SJSA1 (cell line): ENCODE measurements around the gene OR51A7. TPM values are rescaled to one million over a fixed set of nuclear protein-coding genes. Genes with fewer than 3 reads are reported as not detected.
"Not testable (repeated sequence)": the region's sequence is repeated elsewhere in the genome, so short reads cannot be mapped to it uniquely, and the experiment has no call there.

Experiments used
- DNase-seq, 2 experiments: peaks; one replicate each; pipeline ENCODE4 v3.0.0-alpha.2; 2015 to 2020; ENCODE audit warnings: low spot score in 2 of 2, low read depth in 1 of 2
- H3K27ac ChIP-seq: fragments of 250-450 bp; sonication (Bioruptor Pico); 2 replicates; pipeline ENCODE4 v1.5.1; 2020; ENCODE audit warnings: mild to moderate bottlenecking, moderate library complexity
- H3K27me3 ChIP-seq: fragments of 250-450 bp; sonication (Bioruptor Pico); replicated peaks from 2 replicates; pipeline ENCODE4 v1.5.1; 2020; ENCODE audit warnings: mild to moderate bottlenecking, moderate library complexity
- H3K36me3 ChIP-seq: fragments of 250-450 bp; sonication (Bioruptor Pico); 2 replicates; pipeline ENCODE4 v1.5.1; 2020; ENCODE audit warnings: mild to moderate bottlenecking
- H3K4me1 ChIP-seq: fragments of 250-450 bp; sonication (Bioruptor Pico); replicated peaks from 2 replicates; pipeline ENCODE4 v1.6.1; 2021; ENCODE audit warnings: mild to moderate bottlenecking
- H3K4me3 ChIP-seq: fragments of 250-450 bp; sonication (Bioruptor Pico); 2 replicates; pipeline ENCODE4 v1.5.1; 2020; ENCODE audit warnings: mild to moderate bottlenecking
- H3K9me3 ChIP-seq: fragments of 250-450 bp; sonication (Bioruptor Pico); replicated peaks from 2 replicates; pipeline ENCODE4 v1.5.1; 2020; ENCODE audit warnings: mild to moderate bottlenecking
- total RNA-seq: library from RNA; depleted of rRNA; stranded (reverse); fragments of >200 nt; shearing (Covaris generic); gene quantifications from 2 replicates; pipeline ENCODE4 v1.2.3, GENCODE V29; 2014; rRNA removed

The OR51A7 gene
- total RNA-seq, 1 experiment from 2014 or later: not detected

GRCh38 chr11:4916581-4916980 lies 13.0 kb downstream of the OR51A7 start:
- no peaks in the 10 kb centered on the region for H3K4me1 ChIP-seq

GRCh38 chr11:4919250-4919649 lies 15.7 kb downstream of the OR51A7 start, which contains the start of gene OR51G2:
OR51G2 (minus strand) TSS chr11:4919350; CDS start chr11:4915663, 3,687 bp downstream.
- peaks cover 17% of the 10 kb centered on the region for H3K27me3 ChIP-seq
- H3K9me3 ChIP-seq: no peaks in the 10 kb centered on the region
- no peaks in the 10 kb centered on the region for H3K4me1 ChIP-seq
- H3K4me3 ChIP-seq: no peak within 1 kb of the TSS
- H3K27ac ChIP-seq: no peak within 1 kb of the TSS
- DNase-seq: no peak
- H3K36me3 ChIP-seq: no peaks in the 10 kb centered on the region

More at GRCh38 chr11:4916581-4916980, 13.0 kb downstream of the OR51A7 start:
- H3K27me3 ChIP-seq: peaks cover 23% of the 10 kb centered on the region
- H3K9me3 ChIP-seq: no peaks in the 10 kb centered on the region
- no peak overlapping the region for H3K27ac ChIP-seq
- no peaks in the 10 kb centered on the region for H3K36me3 ChIP-seq
- DNase-seq: no peak
- H3K4me3 ChIP-seq: no peak overlapping the region

- DNase-seq: no peak
- H3K4me1 ChIP-seq: no peaks in the 10 kb centered on the region
- H3K36me3 ChIP-seq: no peaks in the 10 kb centered on the region
- H3K9me3 ChIP-seq: no peaks in the 10 kb centered on the region
- H3K4me3 ChIP-seq: no peak overlapping the region
- H3K27ac ChIP-seq: no peak overlapping the region
- peaks cover 17% of the 10 kb centered on the region for H3K27me3 ChIP-seq
Measured at GRCh38 chr11:4921796-4922195, 18.2 kb downstream of the OR51A7 start.

GRCh38 chr11:4922304-4922703 lies 18.7 kb downstream of the OR51A7 start:
- Histone ChIP-seq H3K4me3 (no peak overlapping the region), H3K27ac (no peak overlapping the region), H3K36me3 (no peaks in the 10 kb centered on the region), H3K27me3 (peaks cover 14% of the 10 kb centered on the region), H3K9me3 (no peaks in the 10 kb centered on the region), H3K4me1 (no peaks in the 10 kb centered on the region)
- DNase-seq: no peak

GRCh38 chr11:4924239-4924638 lies 20.7 kb downstream of the OR51A7 start, which contains the start of gene OR51G1:
OR51G1 (minus strand) TSS chr11:4924339; CDS start chr11:4924339, 0 bp downstream.
- H3K27me3 ChIP-seq: no peaks in the 10 kb centered on the region; the same call in 1 of the 2 replicates
- H3K9me3 ChIP-seq: no peaks in the 10 kb centered on the region
- H3K36me3 ChIP-seq: no peaks in the 10 kb centered on the region
- H3K4me1 ChIP-seq: no peaks in the 10 kb centered on the region
- H3K27ac ChIP-seq: no peak within 1 kb of the TSS
- H3K4me3 ChIP-seq: no peak within 1 kb of the TSS
- DNase-seq: no peak

GRCh38 chr11:4926608-4927007 lies 23.0 kb downstream of the OR51A7 start:
- Histone ChIP-seq H3K9me3 (no peaks in the 10 kb centered on the region), H3K4me1 (no peaks in the 10 kb centered on the region), H3K4me3 (no peak overlapping the region), H3K27ac (no peak overlapping the region), H3K27me3 (no peaks in the 10 kb centered on the region; the same call in 1 of the 2 replicates), H3K36me3 (no peaks in the 10 kb centered on the region)
- no peak for DNase-seq

- H3K27ac ChIP-seq: no peak overlapping the region
- no peak overlapping the region for H3K4me3 ChIP-seq
- H3K4me1 ChIP-seq: no peaks in the 10 kb centered on the region
- H3K36me3 ChIP-seq: no peaks in the 10 kb centered on the region
- DNase-seq: no peak
- H3K27me3 ChIP-seq: no peaks in the 10 kb centered on the region
- no peaks in the 10 kb centered on the region for H3K9me3 ChIP-seq
Measured at GRCh38 chr11:4932751-4933150, 29.2 kb downstream of the OR51A7 start.

GRCh38 chr11:4936745-4937144 lies 33.2 kb downstream of the OR51A7 start:
- Histone ChIP-seq H3K9me3 (no peaks in the 10 kb centered on the region), H3K27ac (no peak overlapping the region), H3K4me3 (no peak overlapping the region), H3K27me3 (no peaks in the 10 kb centered on the region; the same call in 1 of the 2 replicates), H3K4me1 (no peaks in the 10 kb centered on the region), H3K36me3 (no peaks in the 10 kb centered on the region)
- DNase-seq: no peak

- no peak within 1 kb of the TSS for H3K27ac ChIP-seq
- 0 out of 2 replicates have a peak, but pooled peaks cover 5% of the 10 kb centered on the region for H3K27me3 ChIP-seq
- no peak for DNase-seq
- no peak within 1 kb of the TSS for H3K4me3 ChIP-seq
- H3K4me1 ChIP-seq: no peaks in the 10 kb centered on the region
- no peaks in the 10 kb centered on the region for H3K36me3 ChIP-seq
- H3K9me3 ChIP-seq: no peaks in the 10 kb centered on the region
Measured at GRCh38 chr11:4947505-4947904, 43.9 kb downstream of the OR51A7 start, which contains the start of gene OR51A4. OR51A4 (minus strand) TSS chr11:4947605; CDS start chr11:4947100, 505 bp downstream.

GRCh38 chr11:4955613-4956012 lies 52.0 kb downstream of the OR51A7 start, which contains the start of gene OR51A2:
OR51A2 (minus strand) TSS chr11:4955713; CDS start chr11:4955713, 0 bp downstream.
- not testable (repeated sequence) for H3K4me1 ChIP-seq, DNase-seq, H3K27me3 ChIP-seq, H3K36me3 ChIP-seq, H3K4me3 ChIP-seq, H3K27ac ChIP-seq, H3K9me3 ChIP-seq

GRCh38 chr11:4957396-4957795 lies 53.8 kb downstream of the OR51A7 start:
- Histone ChIP-seq H3K27me3 (0 out of 2 replicates have a peak, but pooled peaks cover 2% of the 10 kb centered on the region), H3K9me3 (no peaks in the 10 kb centered on the region)
- no peak for DNase-seq

More at GRCh38 chr11:4957396-4957795, 53.8 kb downstream of the OR51A7 start:
- H3K4me1 ChIP-seq: no peaks in the 10 kb centered on the region
- no peak overlapping the region for H3K4me3 ChIP-seq
- H3K36me3 ChIP-seq: no peaks in the 10 kb centered on the region
- H3K27ac ChIP-seq: no peak overlapping the region

Other genes starting within 250 kb of the OR51A7 start
- gene OR51E2, start 205.9 kb upstream of the OR51A7 start, total RNA-seq: 0.09 and 0.21 TPM in 2 replicates
- not detected in 2 replicates for gene MMP26, start 199.0 kb upstream of the OR51A7 start, total RNA-seq
- not detected in 2 replicates for gene OR51F1, start 133.8 kb upstream of the OR51A7 start, total RNA-seq
- gene OR52R1, start 99.4 kb upstream of the OR51A7 start, total RNA-seq: not detected in 2 replicates
- gene OR51F2, start 82.5 kb upstream of the OR51A7 start, total RNA-seq: not detected in 2 replicates
- not detected in 2 replicates for gene OR51S1, start 54.6 kb upstream of the OR51A7 start, total RNA-seq
- gene OR51T1, start 21.9 kb upstream of the OR51A7 start, total RNA-seq: not detected in 2 replicates
- gene OR51G2, start 15.6 kb downstream of the OR51A7 start, total RNA-seq: not detected in 2 replicates
- not detected in 2 replicates for gene OR51G1, start 20.6 kb downstream of the OR51A7 start, total RNA-seq
- gene OR51A4, start 43.8 kb downstream of the OR51A7 start, total RNA-seq: not detected in 2 replicates
- gene OR51A2, start 51.9 kb downstream of the OR51A7 start, total RNA-seq: not detected in 2 replicates
- gene OR51L1, start 91.1 kb downstream of the OR51A7 start, total RNA-seq: not detected in 2 replicates
- gene OR52J3, start 142.7 kb downstream of the OR51A7 start, total RNA-seq: not detected in 2 replicates
- not detected in 2 replicates for gene OR52E2, start 155.8 kb downstream of the OR51A7 start, total RNA-seq
- not detected in 2 replicates for gene OR52E1, start 165.8 kb downstream of the OR51A7 start, total RNA-seq
- not detected in 2 replicates for gene OR52A5, start 234.6 kb downstream of the OR51A7 start, total RNA-seq